Loucy (cell line): ENCODE results near the gene PFDN6.

Experiments used
- EZH2phosphoT487 ChIP-seq: fragments of 200-600 bp; IDR thresholded peaks from 2 replicates; pipeline ENCODE4 v1.6.1; 2018; ENCODE audit warnings: antibody characterized with exemption, mild to moderate bottlenecking, moderate library complexity, borderline replicate concordance
- TF ChIP-seq, protein P1 (sequence below): fragments of 200-600 bp; sonication (generic); conservative IDR thresholded peaks from 2 replicates; pipeline ENCODE4 v1.5.1; 2014; ENCODE audit warnings: mild to moderate bottlenecking, antibody characterized with exemption, low read length

GRCh38 chr6:33276581-33276863 lies 12.9 kb upstream of the PFDN6 start:
- TF ChIP-seq, protein P1, sequence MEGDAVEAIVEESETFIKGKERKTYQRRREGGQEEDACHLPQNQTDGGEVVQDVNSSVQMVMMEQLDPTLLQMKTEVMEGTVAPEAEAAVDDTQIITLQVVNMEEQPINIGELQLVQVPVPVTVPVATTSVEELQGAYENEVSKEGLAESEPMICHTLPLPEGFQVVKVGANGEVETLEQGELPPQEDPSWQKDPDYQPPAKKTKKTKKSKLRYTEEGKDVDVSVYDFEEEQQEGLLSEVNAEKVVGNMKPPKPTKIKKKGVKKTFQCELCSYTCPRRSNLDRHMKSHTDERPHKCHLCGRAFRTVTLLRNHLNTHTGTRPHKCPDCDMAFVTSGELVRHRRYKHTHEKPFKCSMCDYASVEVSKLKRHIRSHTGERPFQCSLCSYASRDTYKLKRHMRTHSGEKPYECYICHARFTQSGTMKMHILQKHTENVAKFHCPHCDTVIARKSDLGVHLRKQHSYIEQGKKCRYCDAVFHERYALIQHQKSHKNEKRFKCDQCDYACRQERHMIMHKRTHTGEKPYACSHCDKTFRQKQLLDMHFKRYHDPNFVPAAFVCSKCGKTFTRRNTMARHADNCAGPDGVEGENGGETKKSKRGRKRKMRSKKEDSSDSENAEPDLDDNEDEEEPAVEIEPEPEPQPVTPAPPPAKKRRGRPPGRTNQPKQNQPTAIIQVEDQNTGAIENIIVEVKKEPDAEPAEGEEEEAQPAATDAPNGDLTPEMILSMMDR = no peak
- no peak for TF ChIP-seq EZH2phosphoT487
